HL-60 (cell line): ENCODE measurements around the gene SORL1.
A peak's percentile ranks its signal among the peaks of the same experiment; 100 is the strongest.

Experiments
- DNase-seq, 2 experiments: peaks; one replicate each; pipeline ENCODE4 v3.0.0-alpha.2; 2010 to 2020; ENCODE audit warnings: low read depth in 1 of 2, low spot score in 1 of 2
- H3K27ac ChIP-seq: fragments of 250-450 bp; sonication (Bioruptor Pico); replicated peaks from 2 replicates; pipeline ENCODE4 v1.5.1; 2020; ENCODE audit warnings: mild to moderate bottlenecking, moderate library complexity
- H3K27me3 ChIP-seq: fragments of 250-450 bp; sonication (Bioruptor Pico); 2 replicates; pipeline ENCODE4 v1.5.1; 2021; ENCODE audit warnings: mild to moderate bottlenecking, moderate library complexity; ENCODE audit not compliant: insufficient read depth, poor library complexity, severe bottlenecking
- H3K4me3 ChIP-seq: replicated peaks from 2 replicates; pipeline ENCODE4 v1.5.1; 2011; ENCODE audit warnings: mild to moderate bottlenecking, control low read depth, low read length; ENCODE audit not compliant: insufficient read depth
- GABPA ChIP-seq: IDR thresholded peaks from 2 replicates; pipeline ENCODE4 v1.6.1; 2012; ENCODE audit warnings: low read depth
- POLR2AphosphoS5 ChIP-seq: IDR thresholded peaks from 2 replicates; pipeline ENCODE4 v1.6.1; 2012; ENCODE audit warnings: low read depth
- REST ChIP-seq: IDR thresholded peaks from 2 replicates; pipeline ENCODE4 v1.6.1; 2012; ENCODE audit warnings: low read depth; ENCODE audit not compliant: insufficient replicate concordance
- SPI1 ChIP-seq: IDR thresholded peaks from 2 replicates; pipeline ENCODE4 v1.6.1; 2012; ENCODE audit warnings: low read depth, mild to moderate bottlenecking, borderline replicate concordance
- TF ChIP-seq, protein P1 (sequence below): IDR thresholded peaks from one replicate; pipeline ENCODE4 v1.5.1; 2011; ENCODE audit warnings: low read length, control low read depth, inconsistent platforms; ENCODE audit not compliant: insufficient read depth

SORL1 gene

GRCh38 chr11:121456816-121457431 lies 4.8 kb downstream of the SORL1 start:
- Histone ChIP-seq H3K4me3 (no peak overlapping the region), H3K27ac (peak overlapping the region; percentile 51), H3K27me3 (no peaks in the 10 kb centered on the region)
- no peak for DNase-seq
- TF ChIP-seq SPI1 (no peak), REST (no peak), POLR2AphosphoS5 (no peak), GABPA (no peak)
- TF ChIP-seq, protein P1, sequence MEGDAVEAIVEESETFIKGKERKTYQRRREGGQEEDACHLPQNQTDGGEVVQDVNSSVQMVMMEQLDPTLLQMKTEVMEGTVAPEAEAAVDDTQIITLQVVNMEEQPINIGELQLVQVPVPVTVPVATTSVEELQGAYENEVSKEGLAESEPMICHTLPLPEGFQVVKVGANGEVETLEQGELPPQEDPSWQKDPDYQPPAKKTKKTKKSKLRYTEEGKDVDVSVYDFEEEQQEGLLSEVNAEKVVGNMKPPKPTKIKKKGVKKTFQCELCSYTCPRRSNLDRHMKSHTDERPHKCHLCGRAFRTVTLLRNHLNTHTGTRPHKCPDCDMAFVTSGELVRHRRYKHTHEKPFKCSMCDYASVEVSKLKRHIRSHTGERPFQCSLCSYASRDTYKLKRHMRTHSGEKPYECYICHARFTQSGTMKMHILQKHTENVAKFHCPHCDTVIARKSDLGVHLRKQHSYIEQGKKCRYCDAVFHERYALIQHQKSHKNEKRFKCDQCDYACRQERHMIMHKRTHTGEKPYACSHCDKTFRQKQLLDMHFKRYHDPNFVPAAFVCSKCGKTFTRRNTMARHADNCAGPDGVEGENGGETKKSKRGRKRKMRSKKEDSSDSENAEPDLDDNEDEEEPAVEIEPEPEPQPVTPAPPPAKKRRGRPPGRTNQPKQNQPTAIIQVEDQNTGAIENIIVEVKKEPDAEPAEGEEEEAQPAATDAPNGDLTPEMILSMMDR: no peak

- Histone ChIP-seq H3K4me3 (no peak overlapping the region), H3K27me3 (no peaks in the 10 kb centered on the region), H3K27ac (no peak overlapping the region)
- no peak for TF ChIP-seq GABPA
- TF ChIP-seq, protein P1: no peak
- no peak for TF ChIP-seq REST
- TF ChIP-seq SPI1: no peak
- no peak for TF ChIP-seq POLR2AphosphoS5
- DNase-seq: no peak
These were observed 6.4 kb downstream of the SORL1 start for GRCh38 chr11:121458551-121458950.

- no peak for DNase-seq
- no peaks in the 10 kb centered on the region for H3K27me3 ChIP-seq
- H3K4me3 ChIP-seq: no peak overlapping the region
- H3K27ac ChIP-seq: no peak overlapping the region
- TF ChIP-seq GABPA (no peak), SPI1 (no peak), POLR2AphosphoS5 (no peak), REST (no peak)
- TF ChIP-seq, protein P1: no peak
These were observed 7.4 kb downstream of the SORL1 start for GRCh38 chr11:121459413-121460017.
